B cell (primary cell): ENCODE measurements around the gene PRSS53. TPM values are rescaled to one million over a fixed set of nuclear protein-coding genes. Genes with fewer than 3 reads are reported as not detected.

Experiments used
- ATAC-seq: fragments of 200-7000 bp; cut with Tn5 transposase; one replicate; pipeline ENCODE4 v1.10.0; 2021; ENCODE audit warnings: low read depth, mild to moderate bottlenecking, moderate number of reproducible peaks, moderate library complexity
- CTCF ChIA-PET: fragments of 350-600 bp; sonication (Branson Sonifier 250); formaldehyde crosslinking; loops from one replicate; lab custom pipeline; 2021; ENCODE audit warnings: antibody characterized with exemption, inconsistent platforms; lab: Charles Lee
- POLR2A ChIA-PET: fragments of 350-600 bp; sonication (Branson Sonifier 250); formaldehyde crosslinking; loops from one replicate; lab custom pipeline; 2021; ENCODE audit warnings: antibody characterized with exemption; lab: Charles Lee
- DNase-seq: peaks from one replicate; pipeline ENCODE4 v3.0.0; 2013
- H2AFZ ChIP-seq: 2 replicates; pipeline ENCODE4 v1.6.1; 2012; ENCODE audit warnings: mild to moderate bottlenecking, low read depth, low read length; ENCODE audit not compliant: insufficient read depth, poor library complexity, severe bottlenecking
- H3K27ac ChIP-seq, 2 donors: 1 replicate in 1 of 2; 2 replicates in 1 of 2; pipeline ENCODE4 v1.5.1; 2012 to 2013; ENCODE audit warnings: low read length in 2 of 2, mild to moderate bottlenecking in 2 of 2, moderate library complexity in 1 of 2
- H3K27me3 ChIP-seq, 4 experiments: fragments of 200-600 bp in 1 of 4; sonication (generic) in 1 of 4; replicated peaks in 1 of 4; 1 replicate in 2 of 4; 2 replicates in 2 of 4; pipeline versions ENCODE4 v1.6.1 to v1.7.0; 2013 to 2016; ENCODE audit warnings: low read length in 3 of 4, mild to moderate bottlenecking in 2 of 4, mixed read lengths in 1 of 4, moderate library complexity in 1 of 4; ENCODE audit not compliant: insufficient read depth in 4 of 4, control insufficient read depth in 3 of 4; ENCODE audit errors: control extremely low read depth in 1 of 4
- H3K36me3 ChIP-seq, 2 experiments: replicated peaks in 1 of 2; 1 replicate in 1 of 2; 2 replicates in 1 of 2; pipeline versions ENCODE4 v1.6.1 to v1.7.1; 2013; ENCODE audit warnings: low read length in 1 of 2; ENCODE audit not compliant: insufficient read depth in 2 of 2, control insufficient read depth in 1 of 2; ENCODE audit errors: control extremely low read depth in 1 of 2, extremely low read depth in 1 of 2
- H3K4me1 ChIP-seq, 2 donors: fragments of 200-600 bp in 1 of 2; sonication (generic) in 1 of 2; 1 replicate in 1 of 2; 2 replicates in 1 of 2; pipeline versions ENCODE4 v1.5.1 to v1.6.1; 2013 to 2017; ENCODE audit warnings: low read length in 2 of 2; ENCODE audit not compliant: control insufficient read depth in 2 of 2, insufficient read depth in 2 of 2
- H3K4me2 ChIP-seq: replicated peaks from 2 replicates; pipeline ENCODE3; 2012; ENCODE audit warnings: mild to moderate bottlenecking, low read depth, low read length; ENCODE audit not compliant: poor library complexity, severe bottlenecking
- H3K4me3 ChIP-seq, 5 experiments: fragments of 200-600 bp in 1 of 5; sonication (generic) in 1 of 5; 1 replicate in 3 of 5; 2 replicates in 2 of 5; pipeline versions ENCODE4 v1.5.1 to v1.7.0; 2011 to 2016; ENCODE audit warnings: low read length in 4 of 5, mild to moderate bottlenecking in 4 of 5, low read depth in 2 of 5, control low read depth in 1 of 5, moderate library complexity in 1 of 5; ENCODE audit not compliant: insufficient read depth in 1 of 5; ENCODE audit errors: control extremely low read depth in 1 of 5, extremely low read depth in 1 of 5
- H3K79me2 ChIP-seq: fragments of 200-600 bp; sonication (generic); one replicate; pipeline ENCODE4 v1.6.0; 2016; ENCODE audit warnings: low read length; ENCODE audit not compliant: control insufficient read depth, insufficient read depth
- H3K9ac ChIP-seq: fragments of 200-600 bp; sonication (generic); 2 replicates; pipeline ENCODE4 v1.6.1; 2017; ENCODE audit warnings: mild to moderate bottlenecking, low read length, moderate library complexity
- H3K9me3 ChIP-seq, 3 donors: one replicate each; pipeline versions ENCODE4 v1.6.1 to v1.7.1; 2013; ENCODE audit warnings: low read length in 2 of 3; ENCODE audit not compliant: control insufficient read depth in 2 of 3, insufficient read depth in 1 of 3; ENCODE audit errors: control extremely low read depth in 1 of 3
- H4K20me1 ChIP-seq: 2 replicates; pipeline ENCODE4 v1.6.0; 2012; ENCODE audit warnings: mild to moderate bottlenecking, low read length; ENCODE audit not compliant: insufficient read depth, control insufficient read depth, poor library complexity, severe bottlenecking
- H3K27ac Mint-ChIP-seq: one replicate; pipeline ENCODE4 v1.8.0; 2021; ENCODE audit warnings: mixed read lengths
- H3K27me3 Mint-ChIP-seq: one replicate; pipeline ENCODE4 v1.8.0; 2021; ENCODE audit warnings: mixed read lengths
- H3K4me1 Mint-ChIP-seq: one replicate; pipeline ENCODE4 v1.8.0; 2021; ENCODE audit warnings: mixed read lengths
- H3K4me3 Mint-ChIP-seq: one replicate; pipeline ENCODE4 v1.8.0; 2021; ENCODE audit warnings: mixed read lengths
- H3K9me3 Mint-ChIP-seq: one replicate; pipeline ENCODE4 v1.8.0; 2022; ENCODE audit warnings: mixed read lengths; ENCODE audit not compliant: insufficient read depth
- CTCF ChIP-seq: fragments of 200-600 bp; IDR thresholded peaks from one replicate; pipeline ENCODE4 v1.8.0; 2022; ENCODE audit warnings: antibody characterized with exemption, mild to moderate bottlenecking
- EZH2 ChIP-seq: IDR thresholded peaks from 2 replicates; pipeline ENCODE4 v1.6.1; 2012; ENCODE audit warnings: borderline replicate concordance, low read depth, mild to moderate bottlenecking, moderate library complexity, low read length; ENCODE audit not compliant: insufficient read depth, poor library complexity, severe bottlenecking
- WGBS: methylation state at CpG from one replicate; pipeline ENCODE4 v1.1.5; 2013; ENCODE audit warnings: missing lambda C conversion rate; ENCODE audit not compliant: insufficient coverage; 5-methylcytosine and 5-hydroxymethylcytosine counted together
- intact Hi-C: fragments of 100-400 bp; cut with micrococcal nuclease; formaldehyde crosslinking; loops from one replicate; pipeline ENCODE4 v1.10.0; 2022
- polyA plus RNA-seq: library from polyadenylated mRNA; depleted of rRNA; stranded (reverse); fragments of >200 nt; gene quantifications from 2 replicates; pipeline ENCODE4 v1.2.3, GENCODE V29; 2012
- total RNA-seq, 2 donors: library from RNA; stranded (reverse); fragments of 120-200 nt in 1 of 2; gene quantifications; 1 replicate in 1 of 2; 2 replicates in 1 of 2; pipeline versions ENCODE4 v1.2.3 to v1.2.4, GENCODE V29; 2013 to 2022

The PRSS53 gene
- total and polyA plus RNA-seq, 2 donors (not counting 1 experiment from before 2014, with no cell fraction given): 10.1 to 10.8 TPM

GRCh38 chr16:31099860-31100638 is 11.3 kb upstream of the PRSS53 start:
- Histone ChIP-seq H3K36me3 (no peaks in the 10 kb centered on the region), H4K20me1 (no peaks in the 10 kb centered on the region), H3K4me2 (no peak overlapping the region), H3K27ac (no peak overlapping the region), H3K4me1 (peaks cover 8 to 13% of the 10 kb centered on the region in 2 donors), H3K9me3 (no peaks in the 10 kb centered on the region), H3K27me3 (no peaks in the 10 kb centered on the region), H2AFZ (no peak overlapping the region), H3K79me2 (no peaks in the 10 kb centered on the region), H3K9ac (no peak overlapping the region), H3K4me3 (no peak overlapping the region)
- intact Hi-C loops: loop anchor here (10.0 kb wide), 1 partner anchor 85 kb away; the partner anchor contains the start of gene FUS
- ATAC-seq: no peak
- WGBS: 83% methylated on average over 4 of the region's 4 CpGs
- H3K4me1 Mint-ChIP-seq: peaks cover 10% of the 10 kb centered on the region
- no peak for DNase-seq
- no peaks in the 10 kb centered on the region for H3K27me3 Mint-ChIP-seq
- no peak overlapping the region for H3K27ac Mint-ChIP-seq
- no peaks in the 10 kb centered on the region for H3K9me3 Mint-ChIP-seq
- ChIA-PET CTCF (interaction anchor here (0.6 kb wide), 1 partner anchor 45 kb away, joined by 3 read pairs; no protein-coding TSS in a partner anchor), POLR2A (no interaction called here)
- no peak overlapping the region for H3K4me3 Mint-ChIP-seq
- TF ChIP-seq CTCF (no peak), EZH2 (no peak)
